Stimulated activated CD8-positive, alpha-beta memory T cell treated with anti-CD3 and anti-CD28 coated beads, Interleukin-7, amount 100 ng/mL, for 24 hours (primary cell): Measurements from ENCODE around the gene SERPINA4.

Source experiments
- DNase-seq: peaks from one replicate; pipeline ENCODE4 v3.0.0-alpha.2; 2020; ENCODE audit warnings: low read depth

The SERPINA4 gene

GRCh38 chr14:94615823-94616570, 54.8 kb downstream of the SERPINA4 start:
- DNase-seq, result no peak

DNA sequence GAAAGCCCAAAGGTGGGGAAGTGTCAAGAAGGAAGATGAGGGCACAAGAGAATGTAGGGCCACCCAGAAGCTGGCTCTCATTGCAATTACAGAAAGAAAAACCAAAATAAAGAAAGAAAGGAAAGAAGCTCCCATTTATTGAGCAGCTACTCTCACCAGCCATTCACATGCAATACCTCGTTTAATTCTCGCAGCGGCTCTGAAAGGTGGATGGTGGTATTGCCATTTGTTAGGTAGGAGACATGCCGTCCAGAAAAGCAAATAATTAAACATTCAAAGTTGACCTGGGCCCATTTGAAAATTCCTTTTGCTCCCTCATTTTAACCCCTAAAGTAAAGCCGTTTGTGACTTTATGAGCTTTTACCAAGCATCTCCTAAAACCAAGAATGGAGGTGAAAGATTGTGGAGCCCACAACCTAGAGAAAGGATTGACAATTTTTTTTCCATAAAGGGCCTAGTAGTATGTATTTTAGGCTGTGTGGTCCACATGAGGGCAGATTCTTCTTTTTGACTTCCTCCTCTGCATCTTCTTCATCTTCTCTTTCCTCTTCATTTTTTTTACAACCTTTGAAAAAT, 56.2 kb downstream of the SERPINA4 start:
- DNase-seq, result no peak

- DNase-seq, result no peak
Measured at GRCh38 chr14:94617988-94618822, 57.0 kb downstream of the SERPINA4 start.

DNA sequence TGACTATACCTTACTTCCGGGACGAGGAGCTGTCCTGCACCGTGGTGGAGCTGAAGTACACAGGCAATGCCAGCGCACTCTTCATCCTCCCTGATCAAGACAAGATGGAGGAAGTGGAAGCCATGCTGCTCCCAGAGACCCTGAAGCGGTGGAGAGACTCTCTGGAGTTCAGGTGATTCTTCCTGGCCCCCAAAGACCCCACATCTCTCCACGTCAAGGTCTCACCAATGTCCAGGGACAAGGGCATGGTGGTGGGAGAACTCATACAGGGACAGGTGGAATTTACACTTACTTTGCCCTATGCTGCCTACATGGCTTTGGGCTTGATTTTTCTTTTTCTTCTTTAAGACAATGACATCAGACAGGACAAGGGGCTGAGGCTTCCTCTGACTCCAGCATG, 58.1 kb downstream of the SERPINA4 start:
- DNase-seq, result no peak
